Fibroblast of skin of abdomen (primary cell): ENCODE results near the gene PLEKHA6.

Experiments
- DNase-seq: peaks from one replicate; pipeline ENCODE4 v3.0.0-alpha.2; 2013

PLEKHA6 gene

GRCh38 chr1:204308023-204308628 lies 51.6 kb downstream of the PLEKHA6 start:
- DNase-seq: no peak

GRCh38 chr1:204307334-204307883 lies 52.3 kb downstream of the PLEKHA6 start:
- DNase-seq: peak; percentile 52

- DNase-seq: no peak
Observed at GRCh38 chr1:204306076-204306475, 53.7 kb downstream of the PLEKHA6 start.

- DNase-seq: peak; percentile 54
Observed at GRCh38 chr1:204304067-204304466, 55.7 kb downstream of the PLEKHA6 start.

GRCh38 chr1:204302769-204303168 lies 57.0 kb downstream of the PLEKHA6 start:
- no peak for DNase-seq

- no peak for DNase-seq
Observed at GRCh38 chr1:204301171-204301957, 58.4 kb downstream of the PLEKHA6 start.

GRCh38 chr1:204299814-204300365 lies 59.8 kb downstream of the PLEKHA6 start:
- no peak for DNase-seq

- peak; percentile 93 for DNase-seq
Observed at GRCh38 chr1:204296431-204296988, 63.2 kb downstream of the PLEKHA6 start.

GRCh38 chr1:204295671-204296070 lies 64.1 kb downstream of the PLEKHA6 start:
- DNase-seq: no peak

GRCh38 chr1:204294357-204294756 lies 65.4 kb downstream of the PLEKHA6 start:
- DNase-seq: peak; percentile 92

- peak; percentile 52 for DNase-seq
Observed at GRCh38 chr1:204293605-204294337, 66.0 kb downstream of the PLEKHA6 start.

GRCh38 chr1:204292740-204293139 lies 67.0 kb downstream of the PLEKHA6 start:
- DNase-seq: peak; percentile 32

GRCh38 chr1:204289280-204289679 lies 70.4 kb downstream of the PLEKHA6 start:
- no peak for DNase-seq

GRCh38 chr1:204288021-204288588 lies 71.6 kb downstream of the PLEKHA6 start:
- DNase-seq: peak; percentile 17

- no peak for DNase-seq
Observed at GRCh38 chr1:204287466-204287891, 72.2 kb downstream of the PLEKHA6 start.

- no peak for DNase-seq
Observed at GRCh38 chr1:204286831-204287421, 72.8 kb downstream of the PLEKHA6 start.

- DNase-seq: no peak
Observed at GRCh38 chr1:204286315-204286714, 73.4 kb downstream of the PLEKHA6 start.

GRCh38 chr1:204285436-204286305 lies 74.1 kb downstream of the PLEKHA6 start:
- no peak for DNase-seq

GRCh38 chr1:204284929-204285328 lies 74.8 kb downstream of the PLEKHA6 start:
- no peak for DNase-seq
